ENCODE measurements around the gene ONECUT3.

ONECUT3 gene

DNA sequence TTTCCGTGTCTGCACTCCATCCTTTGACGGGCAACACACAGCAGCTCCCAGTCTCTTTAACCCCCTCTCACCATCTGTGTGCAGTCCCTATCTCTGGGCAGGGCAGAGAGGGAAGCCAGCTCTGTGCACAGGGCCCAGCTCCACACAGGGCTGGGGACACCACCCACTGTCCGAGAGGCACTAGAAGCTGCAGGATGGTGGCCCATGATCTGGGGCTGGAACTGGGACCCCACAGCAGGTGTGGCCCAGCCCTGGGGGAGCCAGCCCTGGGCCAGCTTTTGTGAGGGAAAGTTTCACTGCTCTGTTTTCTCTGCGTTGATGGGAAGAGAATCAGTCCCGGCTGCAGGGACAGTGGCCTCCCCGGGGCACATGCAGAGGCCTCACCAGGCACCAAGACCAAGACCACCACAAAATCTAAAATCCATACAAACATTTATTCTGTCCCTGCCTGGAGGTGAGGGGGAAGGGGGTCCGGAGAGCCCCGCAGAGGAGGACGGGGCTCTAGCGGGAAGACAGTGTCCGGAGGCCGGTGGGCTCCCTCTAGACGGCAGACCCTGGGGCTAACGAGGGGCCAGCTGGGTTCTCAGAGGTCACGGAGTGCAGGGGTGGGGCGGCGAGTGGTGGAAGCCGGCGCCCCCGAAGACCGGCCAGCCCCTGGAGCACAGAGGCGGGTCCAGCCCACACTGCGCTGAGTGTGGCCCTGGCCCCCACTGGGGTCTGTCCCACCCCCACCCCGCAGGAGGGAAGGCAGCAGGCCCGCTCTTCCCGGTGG is 61.7 kb downstream of the ONECUT3 start:
- no peak for DNase-seq (ENCODE audit: low read depth, low spot score)

DNA sequence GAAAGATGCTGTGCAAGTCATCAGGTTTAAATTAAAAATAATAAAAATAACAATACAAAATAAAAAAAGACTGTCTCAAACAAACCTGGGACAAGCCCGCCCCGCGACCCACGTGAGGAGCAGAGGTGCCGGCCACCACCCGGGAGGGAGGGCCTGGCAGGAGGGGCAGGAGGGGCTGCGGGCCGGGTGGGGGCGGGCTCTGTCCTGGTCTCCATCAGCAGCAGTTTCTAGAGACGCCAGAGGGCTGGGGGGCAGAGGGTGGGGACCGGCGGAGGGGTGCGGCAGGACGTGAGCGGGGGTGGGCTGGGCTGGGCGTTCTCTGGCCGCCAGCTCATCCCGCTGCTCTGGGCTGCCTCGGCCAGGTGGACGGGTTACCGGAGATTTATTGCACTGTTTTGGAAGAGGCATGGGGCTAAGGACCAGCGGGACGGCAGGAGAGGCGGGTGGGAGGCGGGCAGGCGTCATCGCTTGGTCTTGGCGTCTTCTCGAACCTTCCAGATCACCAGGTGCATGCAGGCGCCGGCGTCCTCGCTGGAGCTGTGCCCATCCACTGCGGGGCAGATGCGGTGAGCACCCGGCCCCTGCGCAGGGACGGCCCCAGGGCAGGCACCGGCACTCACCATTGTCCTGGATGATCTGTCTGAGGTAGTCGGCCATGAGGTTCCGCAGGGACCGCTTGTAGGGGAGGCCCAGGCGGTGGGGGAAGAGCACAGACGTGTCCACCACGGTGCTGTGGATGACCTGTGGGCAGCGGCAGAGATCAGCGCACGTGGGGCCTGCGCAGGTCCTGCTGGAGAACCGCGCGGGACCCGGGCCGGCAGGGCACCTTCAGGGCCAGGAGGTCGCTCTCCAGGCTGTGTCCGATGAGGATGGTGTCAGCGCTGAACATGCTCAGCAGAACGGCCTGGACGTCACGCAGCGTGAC is 62.6 kb downstream of the ONECUT3 start:
- no peak for DNase-seq (ENCODE audit: low read depth, low spot score)

DNA sequence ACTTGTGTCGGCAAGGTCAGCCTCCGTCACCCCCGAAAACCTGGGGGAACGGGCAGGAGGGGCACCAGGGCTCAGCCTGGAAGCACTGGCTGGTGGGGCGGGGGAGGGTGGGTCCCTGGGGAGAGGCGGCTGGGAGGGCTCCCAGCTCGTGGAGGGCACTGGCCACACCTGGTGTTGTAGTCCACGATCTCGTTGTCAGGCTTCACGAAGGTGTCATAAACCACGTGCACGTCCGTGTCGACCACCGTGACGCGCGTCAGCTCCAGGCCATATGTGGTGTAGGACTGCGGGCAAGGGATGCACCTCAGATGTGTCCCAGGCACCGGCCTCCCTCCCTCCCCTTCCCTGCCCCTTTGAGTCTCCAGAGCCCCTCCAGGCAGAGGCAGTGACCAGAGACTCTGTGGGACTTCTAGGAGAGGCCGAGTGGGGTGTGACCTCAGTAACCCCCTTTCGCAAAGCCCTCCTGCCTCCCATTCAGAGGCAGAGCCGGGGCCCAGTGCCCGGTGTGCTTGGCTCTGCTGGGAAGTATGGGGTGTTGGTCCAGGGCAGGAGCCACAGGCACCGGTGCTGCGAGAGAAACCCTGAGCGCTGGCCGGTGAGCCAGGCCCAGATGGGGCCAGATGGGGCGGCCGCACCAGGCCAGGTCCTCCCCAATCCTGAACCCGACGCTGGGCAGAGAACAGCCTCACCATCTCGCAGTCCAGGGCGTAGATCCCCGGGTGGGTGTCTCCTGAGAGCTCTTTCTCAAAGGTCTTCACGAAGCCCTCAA is 63.4 kb downstream of the ONECUT3 start:
- no peak for DNase-seq (ENCODE audit: low read depth, low spot score)

DNA sequence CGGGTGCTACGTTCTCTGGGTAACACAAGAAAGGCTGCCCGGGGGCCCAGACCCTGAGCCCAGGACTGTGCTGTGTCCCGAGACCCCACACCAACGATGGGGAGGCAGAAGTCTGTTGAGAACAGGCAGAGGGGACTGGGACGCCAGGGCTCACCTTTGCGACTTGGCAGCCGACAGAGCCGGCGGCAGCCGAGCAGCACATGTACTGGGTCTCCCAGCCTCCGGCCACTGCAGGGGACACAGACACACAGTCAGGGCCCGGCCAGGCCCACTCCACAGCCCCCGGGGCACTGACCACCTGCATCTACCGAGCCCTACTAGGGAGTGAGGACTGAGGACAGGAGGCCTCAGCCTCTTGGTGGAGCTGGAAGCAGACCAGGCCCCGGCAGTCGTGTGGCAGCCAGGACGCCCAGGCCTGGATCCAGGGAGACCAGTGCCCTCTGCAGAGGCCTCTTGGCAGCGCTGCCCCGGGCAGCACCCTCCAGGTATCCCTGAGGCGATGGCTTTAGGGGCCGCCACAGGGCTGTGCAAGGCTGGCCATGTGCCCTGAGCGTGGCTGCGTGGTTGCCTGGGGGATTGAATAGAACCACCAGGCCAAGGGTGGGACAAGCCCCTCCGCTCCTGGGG is 64.4 kb downstream of the ONECUT3 start:
- no peak for DNase-seq (ENCODE audit: low read depth, low spot score)

DNA sequence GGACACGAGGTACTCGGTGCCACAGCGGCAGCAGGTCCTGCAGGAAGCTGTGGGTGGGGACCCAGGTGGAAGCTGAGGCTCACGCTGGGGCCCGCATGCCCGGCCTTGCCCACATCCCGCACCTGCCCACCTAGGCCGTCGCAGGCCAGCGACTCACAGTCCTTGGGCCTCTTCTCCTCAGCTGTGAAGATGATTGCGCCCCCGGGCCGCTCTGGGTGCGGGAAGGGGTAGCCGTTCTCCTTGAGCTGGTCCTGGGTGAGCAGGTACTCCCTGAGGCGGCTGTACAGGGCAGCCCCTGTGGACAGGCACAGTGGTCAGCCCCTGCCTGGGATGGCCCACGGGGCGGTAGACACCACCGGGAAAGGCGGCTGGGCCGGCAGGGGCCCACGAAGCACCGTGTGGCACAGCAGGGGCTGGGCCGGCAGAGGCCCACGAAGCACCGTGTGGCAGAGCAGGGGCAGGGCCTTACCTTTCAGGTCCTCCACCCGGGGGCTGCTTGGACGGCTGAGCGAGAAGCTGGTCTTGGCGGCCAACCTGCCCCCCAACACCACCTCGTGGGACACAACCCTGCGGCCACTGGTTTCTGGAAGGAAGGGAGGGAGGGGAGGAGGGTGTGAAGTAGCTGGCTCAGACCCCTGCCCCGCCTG is 65.4 kb downstream of the ONECUT3 start:
- DNase-seq (ENCODE audit: low read depth, low spot score), result no peak

DNA sequence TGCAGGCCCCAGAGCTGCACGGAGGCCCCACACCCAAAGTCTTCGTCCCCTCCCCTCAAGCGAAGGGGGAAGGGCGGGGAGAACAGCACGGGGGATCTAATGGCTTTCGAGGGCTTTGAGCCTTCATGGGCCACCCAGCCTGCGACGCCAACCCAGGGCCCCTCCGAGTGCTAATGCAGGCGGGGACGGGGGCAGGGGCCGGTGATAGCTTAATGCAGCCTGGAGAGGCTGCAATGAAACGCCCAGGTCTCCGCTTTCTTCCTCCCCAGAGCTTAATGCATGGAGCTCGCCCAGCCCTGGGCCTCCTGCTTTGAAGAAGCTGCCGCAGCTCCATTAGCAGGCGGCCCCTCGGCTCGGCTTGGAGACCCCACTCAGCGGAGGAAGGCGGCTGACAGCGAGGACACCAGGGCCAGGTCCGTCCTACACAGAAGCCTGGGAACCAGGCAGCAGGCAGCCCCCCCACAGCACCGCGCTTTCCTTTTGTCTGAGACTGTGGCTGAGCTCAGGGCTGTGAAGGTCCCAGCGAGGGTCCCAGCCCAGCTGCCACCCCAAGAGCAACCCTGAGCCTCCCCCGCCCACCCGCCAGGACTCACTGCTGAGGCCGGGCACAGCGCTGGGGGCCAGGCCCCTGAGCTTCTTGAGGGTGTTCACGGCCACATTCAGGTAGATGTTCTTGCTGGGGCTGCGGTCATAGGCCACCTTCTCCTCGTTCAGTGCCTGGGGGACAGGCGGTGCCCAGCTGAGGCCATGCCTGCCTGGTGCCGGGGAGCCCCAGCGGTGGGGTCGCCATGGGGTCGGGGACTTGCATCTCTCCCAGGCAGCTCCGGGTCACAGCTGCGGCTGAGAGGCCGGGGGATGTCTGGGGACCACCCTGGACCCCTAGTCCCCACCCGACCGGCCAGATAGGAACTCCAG is 66.3 kb downstream of the ONECUT3 start:
- DNase-seq (ENCODE audit: low read depth, low spot score), result no peak

DNA sequence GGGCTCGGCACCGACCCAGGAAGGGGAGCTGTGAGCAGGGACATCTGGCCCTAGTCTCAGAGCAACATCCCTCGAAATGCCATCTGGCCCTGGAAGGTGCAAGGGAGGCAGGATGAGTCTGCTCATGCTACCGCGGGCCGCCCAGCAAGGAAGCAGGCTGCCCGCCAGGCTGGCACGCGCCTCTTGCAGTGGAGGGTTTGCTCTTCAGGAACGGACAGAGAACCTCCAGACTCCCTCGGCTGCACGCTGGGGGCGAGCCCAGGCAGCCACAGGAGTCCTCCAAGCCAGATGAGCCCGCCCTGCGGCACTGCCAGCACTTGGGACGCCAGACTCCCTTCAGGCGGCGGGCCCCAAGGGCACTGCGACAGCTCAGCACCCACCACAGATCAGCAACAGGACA is 68.9 kb downstream of the ONECUT3 start:
- no peak for DNase-seq (ENCODE audit: low read depth, low spot score)

DNA sequence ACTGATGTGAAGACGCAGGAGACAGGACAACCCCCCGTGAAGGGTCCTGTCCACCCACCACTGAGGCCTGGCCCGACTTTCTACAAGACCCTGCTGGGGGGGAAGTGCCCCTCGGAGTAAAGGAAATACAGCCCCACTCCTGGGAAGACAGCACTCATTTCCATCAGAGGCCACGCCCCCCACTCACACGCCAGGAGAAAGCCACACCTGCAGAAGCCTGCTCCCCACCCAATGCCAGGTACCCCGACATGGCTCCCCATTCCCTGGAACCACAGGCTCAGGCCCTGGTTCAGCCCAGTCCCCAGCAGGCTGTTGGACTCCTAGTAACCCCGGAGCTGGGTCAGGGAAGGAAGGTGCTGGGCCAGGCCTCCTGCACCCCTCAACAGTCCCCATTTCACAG is 69.7 kb downstream of the ONECUT3 start:
- no peak for DNase-seq (ENCODE audit: low read depth, low spot score)

DNA sequence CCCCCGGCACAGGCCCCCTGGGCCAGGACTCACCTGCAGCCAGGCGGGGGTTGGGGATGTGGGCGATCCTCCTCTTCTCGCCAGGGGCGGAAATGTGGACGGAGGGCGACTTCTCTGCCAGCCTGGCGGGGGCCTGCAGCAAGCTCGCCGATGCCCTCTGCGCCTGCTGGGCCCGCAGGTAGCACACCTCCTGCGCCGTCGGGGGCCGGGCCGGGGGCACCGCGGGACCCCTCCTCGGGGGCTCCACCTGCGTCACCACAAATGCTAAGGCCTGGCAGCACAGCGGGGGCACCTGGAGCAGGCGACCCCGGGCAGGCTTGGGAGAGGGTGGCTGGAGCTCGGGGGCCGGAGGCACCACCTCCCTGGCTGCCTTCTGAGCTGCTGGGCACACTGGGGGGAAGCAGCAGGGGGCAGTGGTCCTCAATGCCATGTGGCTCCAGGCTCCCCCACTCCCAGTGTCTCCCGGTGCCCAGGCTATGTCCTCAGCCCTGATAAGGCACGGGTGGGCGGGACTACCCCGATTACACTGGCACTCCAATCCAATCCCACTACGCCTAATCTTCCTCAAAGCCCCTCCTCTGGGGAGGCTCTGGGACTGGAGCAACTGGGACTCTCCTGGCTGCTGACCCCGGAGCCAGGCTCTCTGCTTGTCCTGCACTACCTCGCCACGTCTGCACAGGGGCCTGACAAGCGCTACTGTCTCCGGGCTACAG is 70.4 kb downstream of the ONECUT3 start:
- no peak for DNase-seq (ENCODE audit: low read depth, low spot score)

DNA sequence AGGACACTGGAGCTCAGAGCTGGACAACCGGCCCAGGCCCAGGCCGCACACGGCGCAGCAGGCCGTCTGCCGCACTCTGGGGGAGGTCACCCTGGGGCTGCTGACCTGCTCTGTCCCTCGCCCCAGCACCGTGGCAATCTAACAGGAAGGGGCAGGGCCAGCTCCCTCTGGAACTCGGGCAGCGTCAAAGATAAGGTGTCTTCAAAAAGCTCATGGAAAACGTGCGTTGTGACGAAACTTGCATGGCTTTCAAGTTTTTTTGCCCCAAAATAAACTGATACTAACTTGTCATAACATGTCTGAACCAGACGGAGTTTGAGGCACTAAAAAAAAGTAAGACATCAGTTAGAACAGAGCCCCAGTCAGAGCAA is 70.9 kb downstream of the ONECUT3 start:
- DNase-seq (ENCODE audit: low read depth, low spot score), result no peak

DNA sequence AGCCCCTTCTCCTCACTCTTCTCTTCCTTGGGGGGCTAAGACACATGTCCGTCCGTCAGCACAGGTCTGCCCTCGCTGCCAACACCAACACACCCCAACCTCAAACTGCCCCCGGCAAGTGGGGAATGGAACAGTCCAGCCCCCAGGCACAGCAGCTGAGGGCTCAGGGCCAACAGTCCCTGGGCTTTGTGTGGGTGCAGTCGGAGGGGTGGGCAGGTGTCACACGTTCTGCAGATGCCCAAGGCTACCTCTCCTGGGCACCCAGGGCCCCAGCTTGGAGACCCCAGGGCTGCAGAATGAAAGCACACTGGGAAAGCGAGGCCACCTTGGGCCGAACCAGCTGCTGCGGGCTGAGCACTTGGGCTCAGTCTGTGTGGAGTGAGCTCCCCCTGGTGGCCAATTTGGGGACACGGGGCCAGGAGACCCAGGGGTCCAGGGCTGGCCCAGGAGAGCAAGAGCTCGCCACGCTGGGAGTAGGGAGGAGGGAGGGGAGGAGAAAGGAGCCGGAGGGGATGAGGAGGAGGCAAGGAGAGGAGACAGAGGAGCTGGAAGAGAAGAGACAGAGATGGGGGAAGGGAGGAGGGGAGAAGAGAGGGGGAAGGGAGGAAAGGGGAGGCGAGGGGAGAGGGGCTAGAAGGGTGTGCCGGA is 72.7 kb downstream of the ONECUT3 start:
- DNase-seq (ENCODE audit: low read depth, low spot score), result peak; percentile 55

DNA sequence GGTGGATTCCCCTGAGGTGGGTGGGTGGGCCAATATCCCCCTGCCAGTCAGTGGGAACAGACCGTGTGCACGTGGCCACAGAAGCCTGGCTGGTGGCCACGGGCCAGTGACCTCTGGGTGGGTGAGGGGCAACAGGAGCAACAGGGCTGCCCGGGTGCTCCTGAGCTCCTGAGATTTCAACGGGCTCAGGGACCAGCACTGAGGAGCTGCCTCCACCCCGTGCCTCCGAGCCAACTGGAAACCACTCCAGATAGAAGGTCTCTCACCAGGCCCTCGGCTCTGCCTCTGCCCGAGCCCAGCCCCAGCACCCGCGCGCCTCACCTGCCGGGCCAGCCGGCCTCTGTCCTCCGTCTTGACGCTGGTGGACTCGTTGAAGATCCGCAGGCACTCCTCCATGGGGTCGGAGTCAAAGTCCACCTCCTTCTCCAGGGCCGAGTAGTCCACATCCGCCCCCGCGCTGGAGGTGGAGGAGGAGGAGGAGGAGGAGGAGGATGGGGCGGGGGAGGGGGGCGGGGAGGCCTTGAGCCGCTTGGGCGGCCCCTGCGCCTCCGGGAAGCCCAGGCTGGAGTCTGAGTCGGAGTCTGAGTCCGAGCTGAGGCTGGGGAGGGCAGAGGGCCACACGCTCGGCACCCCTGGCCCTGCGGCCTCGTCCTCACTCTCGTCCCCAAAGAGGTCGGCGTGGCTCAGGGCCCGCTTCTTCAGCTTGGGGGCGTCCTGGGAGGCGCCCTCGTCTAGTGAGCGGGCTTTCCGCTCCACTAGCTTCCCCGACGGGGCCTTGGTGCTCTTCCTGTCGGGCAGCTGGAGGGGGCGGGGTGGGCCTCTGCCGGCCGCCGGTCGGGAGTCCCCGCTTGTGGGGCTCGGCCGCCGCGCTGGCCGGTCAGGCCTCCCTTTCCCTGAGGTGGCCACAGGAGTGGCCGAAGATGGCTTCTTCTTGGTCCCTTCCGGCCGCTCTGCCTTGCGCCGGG is 73.5 kb downstream of the ONECUT3 start:
- no peak for DNase-seq (ENCODE audit: low read depth, low spot score)

DNA sequence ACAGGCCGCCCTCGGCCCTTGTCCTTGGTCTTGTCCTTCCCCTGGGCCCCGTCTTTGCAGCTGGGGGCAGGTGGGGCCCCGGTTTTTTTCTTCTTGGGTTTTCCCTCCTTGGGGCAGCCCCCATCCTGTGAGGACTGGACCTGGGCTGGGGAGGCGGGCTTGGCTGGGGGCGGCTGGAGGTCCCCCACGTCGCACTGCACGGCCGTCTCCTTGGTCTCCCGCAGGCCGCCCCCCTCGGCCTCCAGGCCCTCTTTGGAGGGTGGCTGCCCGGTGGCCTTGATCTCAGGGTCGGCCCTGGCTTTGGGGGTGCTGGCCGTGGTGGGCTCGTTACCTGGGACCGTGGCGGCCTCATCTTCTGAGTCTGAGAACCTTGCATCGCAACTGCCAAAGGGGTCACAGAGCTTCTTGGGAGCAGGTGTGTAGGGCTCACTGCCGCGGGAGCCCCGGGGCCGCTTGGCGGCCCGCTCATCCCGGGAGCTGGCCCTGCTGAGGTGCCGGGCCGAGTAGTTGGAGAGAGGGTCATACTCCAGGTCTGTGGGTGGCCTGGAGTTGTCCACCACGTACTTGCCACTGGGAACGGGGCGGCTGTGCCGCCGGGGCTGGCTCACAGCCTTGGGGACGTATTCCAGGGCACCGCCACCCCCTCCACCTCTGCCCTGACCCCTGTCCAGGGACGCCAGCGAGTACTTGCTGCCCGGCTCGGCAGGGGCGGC is 74.4 kb downstream of the ONECUT3 start:
- DNase-seq (ENCODE audit: low read depth, low spot score), result no peak

DNA sequence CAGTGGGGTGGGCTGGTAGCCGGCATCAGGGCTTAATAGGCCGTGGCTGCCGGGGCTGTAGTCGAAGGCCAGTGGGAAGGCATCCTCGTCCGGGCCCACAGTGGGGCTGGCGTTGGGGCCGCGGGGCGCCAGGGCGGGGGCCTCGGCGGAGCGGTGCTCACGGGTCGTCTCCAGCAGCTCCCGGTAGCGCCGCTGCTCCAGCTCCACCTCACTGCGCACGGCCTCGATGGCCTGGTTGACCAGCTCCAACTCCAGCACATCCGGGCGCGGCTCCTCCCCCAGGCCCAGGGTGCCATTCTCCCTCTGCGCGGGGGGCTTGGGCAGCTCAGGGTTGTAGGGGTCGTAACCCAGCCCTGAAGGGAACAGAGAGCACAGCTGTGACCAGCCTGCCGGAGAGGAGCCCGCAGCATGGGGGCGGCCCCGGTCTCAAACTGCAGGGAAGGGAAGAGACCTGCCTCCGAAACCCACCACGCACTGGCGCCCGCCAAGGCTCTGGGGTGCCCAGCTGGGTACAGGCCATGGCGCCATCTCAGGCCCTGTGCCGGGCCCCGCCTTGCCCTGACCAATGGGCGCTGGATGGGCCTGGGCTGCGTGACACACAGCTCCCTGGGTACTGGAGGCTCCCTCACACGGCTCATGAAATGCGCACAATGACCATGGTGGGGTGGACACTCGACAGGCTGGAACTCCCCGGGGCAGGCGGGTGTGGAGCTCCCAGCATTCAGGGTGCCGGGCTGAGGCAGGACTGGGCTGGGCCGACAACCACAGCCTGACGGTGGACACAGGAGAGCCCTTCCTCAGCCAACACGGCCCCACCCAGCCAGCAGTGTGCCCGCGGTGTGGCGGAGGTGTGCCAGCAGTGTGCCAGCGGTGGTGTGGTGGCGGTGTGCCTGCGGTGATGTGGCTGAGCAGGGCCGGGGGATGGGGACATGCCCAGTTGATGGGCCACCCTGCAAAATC is 75.3 kb downstream of the ONECUT3 start:
- no peak for DNase-seq (ENCODE audit: low read depth, low spot score)

DNA sequence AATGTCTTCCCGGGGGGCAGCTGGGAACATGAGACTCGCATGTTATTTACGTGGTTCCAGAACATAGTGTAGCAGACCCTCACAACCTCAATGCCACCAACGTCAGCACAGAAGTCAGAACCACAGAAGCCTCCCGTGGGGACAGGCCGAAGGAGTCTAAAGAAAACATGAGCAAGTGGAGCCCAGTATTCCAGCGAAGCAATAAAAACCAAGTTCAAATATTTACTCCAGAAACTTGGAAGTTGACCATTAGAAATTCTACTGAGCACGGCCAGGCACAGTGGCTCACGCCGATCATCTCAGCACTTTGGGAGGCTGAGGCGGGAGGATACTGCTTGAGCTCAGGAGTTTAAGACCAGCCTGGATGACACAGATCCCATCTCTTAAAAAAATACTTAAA is 76.7 kb downstream of the ONECUT3 start:
- no peak for DNase-seq (ENCODE audit: low read depth, low spot score)

DNA sequence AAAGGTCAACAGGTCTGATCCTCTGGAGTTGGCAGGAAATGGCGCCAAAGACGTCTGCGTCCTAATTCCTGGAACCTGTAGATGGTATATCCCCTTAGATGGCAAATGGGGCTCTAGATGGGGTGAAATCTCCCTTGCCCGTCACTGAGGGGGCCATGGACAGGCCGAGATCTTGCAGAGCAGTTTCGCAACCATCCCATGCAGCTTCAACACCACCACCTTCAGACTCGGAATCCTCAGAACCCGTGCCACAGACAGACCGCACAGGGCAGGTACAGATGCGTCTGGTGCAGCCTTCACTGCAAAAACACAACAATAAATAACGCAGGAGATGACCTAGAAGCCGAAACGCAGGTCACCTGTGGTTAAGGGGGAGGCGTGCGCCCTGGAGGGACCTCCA is 77.3 kb downstream of the ONECUT3 start:
- no peak for DNase-seq (ENCODE audit: low read depth, low spot score)
